HG03439 (cell line): Measurements from ENCODE around the gene SRPX.

Source experiments
- ATAC-seq: cut with Tn5 transposase; IDR thresholded peaks from one replicate; pipeline ENCODE4 v1.9.1; 2021; ENCODE audit warnings: mild to moderate bottlenecking, moderate library complexity; ENCODE audit not compliant: unreplicated experiment

SRPX gene

DNA sequence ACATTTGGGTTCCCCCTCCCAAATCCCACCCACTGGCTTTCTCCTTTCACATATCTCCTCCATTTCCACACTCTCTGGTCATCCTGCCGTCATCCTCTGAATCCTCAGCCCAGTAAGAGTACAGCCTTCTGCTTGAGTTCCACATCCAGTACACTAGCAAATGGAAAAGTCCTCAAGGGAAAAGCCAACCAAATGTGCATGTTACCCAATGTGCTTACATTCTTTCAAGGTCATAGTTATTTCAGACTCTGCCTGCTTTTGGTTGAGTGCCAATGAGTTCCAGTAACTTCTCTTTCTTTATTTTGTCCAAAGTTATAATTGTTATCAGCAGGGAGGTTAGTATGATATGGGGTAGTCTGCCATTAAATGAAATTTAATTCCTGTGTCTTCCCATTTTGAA, 78.1 kb downstream of the SRPX start:
- ATAC-seq, result no peak

DNA sequence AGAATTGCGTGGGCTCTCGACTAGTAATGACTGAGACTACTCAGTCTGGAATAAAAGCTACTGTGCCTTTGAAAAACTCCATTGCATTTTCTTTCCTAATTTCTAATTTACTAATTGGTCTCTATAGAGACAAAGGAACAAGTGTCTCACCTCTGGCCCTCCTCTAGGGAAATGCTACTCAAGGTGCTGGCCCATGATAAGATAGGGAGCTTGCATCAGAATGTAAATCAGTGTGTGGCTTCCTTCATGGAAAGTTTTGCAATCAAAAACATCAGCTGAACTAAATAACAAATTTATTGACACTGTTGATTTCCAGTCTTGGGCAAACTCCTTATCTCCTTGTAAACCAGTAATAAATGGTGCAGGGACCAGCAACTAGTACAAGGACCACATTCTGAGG, 81.8 kb downstream of the SRPX start:
- no peak for ATAC-seq

DNA sequence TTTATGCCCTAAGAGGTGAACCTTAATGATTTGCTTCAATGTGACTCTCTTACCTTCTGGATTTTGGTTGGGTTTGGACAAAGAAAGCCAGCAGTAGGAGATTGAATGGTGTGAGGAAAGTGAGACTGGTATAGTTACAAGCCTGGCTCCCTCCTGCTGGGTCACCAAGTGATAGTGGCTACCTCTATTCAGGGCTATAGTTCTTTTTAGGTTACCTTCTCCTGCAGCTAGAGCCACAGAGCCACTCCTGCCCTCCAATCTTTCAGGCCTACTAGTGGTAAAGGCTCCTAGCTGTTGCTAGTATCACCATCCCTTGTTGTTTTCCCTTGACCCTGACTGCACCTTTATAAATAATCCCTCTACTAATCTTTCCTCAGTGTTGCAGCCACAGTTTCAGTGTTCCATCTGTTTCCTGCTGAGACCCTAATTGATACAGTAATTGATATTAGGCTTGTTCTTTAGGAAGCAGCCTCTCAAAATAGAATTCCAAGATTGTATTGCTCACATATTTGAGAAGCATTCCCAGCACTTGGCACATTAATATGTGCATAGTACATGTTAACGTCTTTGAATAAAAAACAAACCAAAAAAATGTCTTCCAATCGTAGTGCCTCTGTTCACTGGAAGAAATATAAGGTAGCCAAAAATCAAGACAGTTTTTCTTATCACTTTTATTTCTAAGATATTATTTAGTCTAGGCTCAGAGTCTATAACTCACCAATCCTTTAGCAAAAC, 82.3 kb downstream of the SRPX start:
- no peak for ATAC-seq

DNA sequence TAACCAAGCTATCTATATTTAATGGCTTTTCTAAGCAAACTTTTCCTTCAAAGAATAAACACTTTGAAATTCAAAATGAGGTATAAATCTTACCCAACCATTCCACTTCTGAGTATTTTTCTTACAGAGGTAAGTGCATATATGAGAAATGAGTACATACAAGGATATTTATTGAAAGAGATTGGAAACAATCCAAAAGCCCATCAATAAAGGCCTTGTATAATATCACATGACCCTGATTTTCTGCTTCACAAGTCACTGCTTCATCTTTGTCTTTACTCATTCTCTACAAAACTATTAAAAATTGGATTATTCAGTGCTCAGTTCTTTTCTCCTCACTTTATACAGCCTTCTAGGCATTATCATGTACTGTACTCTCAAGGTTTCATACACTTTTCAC, 91.3 kb downstream of the SRPX start:
- no peak for ATAC-seq

DNA sequence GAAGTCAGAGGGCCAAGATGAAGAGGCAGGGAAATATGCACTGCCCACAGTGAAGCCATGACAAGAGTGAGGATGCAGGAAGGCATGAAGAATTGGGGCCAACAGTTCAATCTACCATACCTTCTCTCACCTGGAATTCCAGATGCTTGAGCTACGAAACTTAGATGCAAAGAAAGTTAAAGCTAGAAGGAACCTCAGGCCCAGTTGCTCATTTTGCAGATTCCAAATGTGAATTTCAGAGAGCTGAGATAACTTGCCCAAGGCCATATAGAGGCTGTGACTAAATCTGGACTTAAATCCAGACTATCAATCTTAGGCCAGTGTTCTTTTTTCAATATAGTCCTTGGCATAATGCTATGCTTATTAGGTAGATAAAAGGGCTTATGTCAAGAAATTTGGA, 92.7 kb downstream of the SRPX start:
- no peak for ATAC-seq

DNA sequence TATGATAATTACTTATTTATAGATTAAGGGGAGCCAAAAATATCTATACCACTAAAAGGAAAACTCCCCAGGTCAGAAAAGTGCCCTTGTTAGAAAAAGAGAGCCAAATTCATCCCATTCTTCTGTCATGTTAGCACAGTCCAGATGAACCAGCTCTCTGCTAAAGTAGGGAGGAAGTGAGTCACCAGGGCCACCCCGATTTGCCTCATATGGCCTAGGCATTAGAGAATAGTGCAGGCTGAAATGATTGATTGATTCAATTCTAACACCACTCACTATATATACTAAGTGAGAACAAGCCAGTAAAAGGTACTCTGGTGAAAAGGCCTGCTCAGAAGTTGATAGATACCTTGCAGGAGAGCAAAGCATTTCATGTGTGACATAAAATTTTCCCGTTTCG, 94.5 kb downstream of the SRPX start:
- no peak for ATAC-seq

DNA sequence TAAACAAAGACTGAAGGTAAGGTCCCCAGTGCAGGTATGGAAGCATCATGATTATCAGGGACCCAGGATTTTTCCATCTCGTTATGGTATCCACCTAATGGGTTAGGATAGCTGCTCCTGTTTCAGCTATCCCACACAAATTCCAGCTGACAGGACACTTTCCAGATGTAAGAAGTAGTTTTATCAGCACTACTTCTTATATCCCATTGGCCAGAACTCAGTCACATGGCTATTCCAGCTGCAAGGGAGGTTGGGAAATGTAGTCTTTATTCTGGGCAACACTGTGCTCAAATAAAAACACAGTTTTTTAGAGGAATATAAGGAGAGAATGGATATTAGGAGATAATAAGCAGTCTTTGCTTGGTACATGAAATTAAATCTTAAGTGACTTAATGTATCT, 96.7 kb downstream of the SRPX start:
- no peak for ATAC-seq

DNA sequence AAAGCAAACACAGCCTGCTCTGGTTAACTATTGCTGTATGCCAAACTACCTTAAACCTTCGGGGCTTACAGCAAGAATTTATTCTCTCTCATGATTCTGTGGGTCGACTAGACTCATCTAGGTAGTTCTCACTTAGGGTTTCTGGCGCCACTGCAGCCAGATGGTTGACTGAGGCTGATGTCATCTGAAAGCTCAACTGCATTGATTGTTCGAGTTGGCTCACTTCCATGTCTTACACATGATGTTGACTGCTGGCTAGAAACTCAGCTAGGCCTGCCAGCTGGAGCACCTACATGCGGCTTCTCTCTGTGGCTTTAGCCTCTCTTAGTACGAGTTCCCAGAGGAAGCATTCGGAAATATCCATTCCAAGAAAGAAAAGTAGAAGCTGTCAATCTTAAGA, 103.2 kb downstream of the SRPX start:
- ATAC-seq, result no peak

DNA sequence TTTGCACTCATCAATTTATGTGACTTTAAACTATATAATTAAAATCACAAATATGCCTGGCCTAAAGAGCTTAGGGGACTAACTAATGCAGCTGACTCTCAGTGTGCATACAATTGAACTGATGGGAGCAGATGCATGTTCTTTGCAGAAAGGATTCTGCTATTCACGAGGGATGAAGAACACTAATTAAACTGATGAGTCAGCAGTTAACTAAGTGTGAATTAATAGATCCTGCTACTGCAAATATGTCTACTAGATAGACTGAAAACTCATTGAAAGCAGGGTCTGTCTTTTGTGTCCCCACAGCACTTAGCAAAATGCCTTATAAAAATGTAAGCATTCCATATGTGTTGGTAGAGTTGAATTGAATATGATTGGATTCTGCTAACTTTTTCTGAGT, 104.0 kb downstream of the SRPX start:
- no peak for ATAC-seq

DNA sequence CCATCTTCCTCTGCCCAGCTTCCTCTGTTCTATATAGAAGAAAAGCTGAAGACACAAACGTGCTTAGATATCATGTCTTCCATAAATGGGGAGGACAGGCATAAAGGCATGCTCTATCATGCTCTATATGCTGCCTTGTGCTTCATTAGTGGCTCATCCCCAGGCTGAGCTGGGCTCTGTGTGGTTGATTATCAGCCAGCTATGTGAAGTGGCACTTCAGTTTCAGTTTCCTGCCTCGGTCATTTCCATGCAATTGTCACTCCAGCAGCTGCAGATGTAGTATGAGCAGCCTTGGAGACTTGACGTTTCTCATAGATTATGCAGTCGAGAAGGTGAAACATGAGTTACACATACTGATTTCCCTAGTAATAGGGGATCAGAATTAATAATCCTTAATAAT, 108.1 kb downstream of the SRPX start:
- no peak for ATAC-seq

DNA sequence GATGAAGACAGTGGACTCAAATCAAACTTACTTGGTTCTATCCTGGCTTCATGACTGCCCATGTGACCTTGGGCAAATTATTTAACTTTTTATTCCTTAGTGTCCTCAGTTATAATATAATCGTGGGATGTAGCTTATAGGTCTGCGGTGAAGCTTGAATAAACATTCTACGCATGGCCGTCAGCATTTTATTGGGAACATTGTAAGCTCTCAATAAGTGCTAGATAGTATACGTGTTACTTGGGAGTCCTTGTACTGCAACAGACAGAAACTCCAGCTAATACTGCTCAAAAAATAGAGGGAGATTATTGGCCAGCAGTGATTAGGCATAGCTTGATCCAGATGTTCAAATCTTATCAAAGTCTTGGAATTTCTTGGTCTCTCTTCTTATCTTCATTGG, 109.5 kb downstream of the SRPX start:
- ATAC-seq, result no peak

DNA sequence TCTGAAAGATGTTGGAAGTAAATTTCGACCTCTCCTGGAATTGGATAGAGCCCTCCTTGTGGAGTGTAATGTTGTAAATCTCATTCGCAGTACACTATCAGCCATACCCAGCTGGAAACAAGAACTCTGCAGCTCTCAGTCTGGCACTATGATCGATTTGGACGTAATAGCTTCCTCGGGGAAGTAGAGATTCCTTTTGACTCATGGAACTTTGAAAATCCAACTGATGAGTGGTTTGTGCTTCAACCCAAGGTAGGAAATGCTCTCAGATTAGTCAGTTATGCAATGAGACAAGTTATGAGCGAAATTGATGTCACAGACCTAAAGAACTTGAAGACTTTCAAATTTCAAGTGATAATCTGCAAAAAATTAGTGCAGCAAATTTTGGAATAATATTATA, 110.4 kb downstream of the SRPX start:
- ATAC-seq, result no peak

DNA sequence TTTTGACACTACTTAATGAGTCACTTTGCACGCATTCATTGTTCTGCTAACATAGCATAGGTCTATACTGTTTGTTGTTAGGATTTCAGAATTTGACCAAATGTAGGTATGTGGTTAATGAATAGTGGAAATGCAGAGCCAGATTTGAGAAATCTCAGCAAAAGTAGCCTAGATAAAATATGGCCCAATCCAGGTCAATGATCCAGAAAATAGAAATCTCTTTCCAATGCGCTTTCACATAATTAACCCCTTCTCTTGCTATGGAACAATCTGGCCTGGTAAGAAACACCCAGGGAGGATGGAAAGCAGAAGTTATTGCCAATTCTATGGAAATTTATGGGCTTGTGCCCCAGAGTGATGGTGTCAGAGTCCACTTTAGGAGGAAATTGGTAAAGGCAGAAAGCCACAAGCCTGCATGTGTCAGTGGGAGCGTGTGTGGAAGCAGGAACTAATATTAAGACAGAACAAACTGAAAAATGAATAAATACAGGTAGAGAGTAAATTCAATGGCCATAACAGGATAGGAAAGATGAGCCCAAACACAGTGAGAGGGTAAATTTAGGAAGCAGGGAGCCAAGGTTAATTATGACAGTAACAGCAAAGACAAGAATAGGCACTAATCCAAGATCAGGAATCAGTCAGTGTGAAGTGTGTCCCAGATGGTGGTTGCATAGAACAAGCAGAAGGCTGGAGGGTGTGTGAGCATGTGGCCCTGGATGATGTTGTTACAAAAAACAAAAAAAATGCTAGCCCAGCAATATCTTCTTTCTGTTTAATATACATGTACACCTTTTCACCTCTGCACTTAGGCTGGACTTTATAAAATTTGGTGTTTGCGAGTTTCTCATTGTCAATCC, 111.4 kb downstream of the SRPX start:
- no peak for ATAC-seq

DNA sequence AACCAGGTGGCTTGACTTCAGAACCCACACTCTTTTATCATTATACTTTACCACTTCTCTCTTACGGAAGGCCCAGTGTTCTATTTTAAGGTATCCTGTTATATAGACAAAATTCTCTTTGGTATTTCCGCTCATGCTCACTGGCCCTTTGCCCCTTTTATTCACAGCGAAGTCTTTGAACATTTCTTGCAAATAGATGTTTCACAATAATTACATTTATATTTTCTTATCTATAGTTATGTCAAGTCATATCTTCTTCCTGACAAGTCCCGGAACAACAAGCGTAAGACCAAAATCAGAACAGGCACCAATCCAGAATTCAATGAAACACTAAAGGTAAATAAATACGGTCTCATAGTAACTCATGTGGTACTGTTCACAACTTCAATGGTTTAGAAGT, 112.3 kb downstream of the SRPX start:
- no peak for ATAC-seq

DNA sequence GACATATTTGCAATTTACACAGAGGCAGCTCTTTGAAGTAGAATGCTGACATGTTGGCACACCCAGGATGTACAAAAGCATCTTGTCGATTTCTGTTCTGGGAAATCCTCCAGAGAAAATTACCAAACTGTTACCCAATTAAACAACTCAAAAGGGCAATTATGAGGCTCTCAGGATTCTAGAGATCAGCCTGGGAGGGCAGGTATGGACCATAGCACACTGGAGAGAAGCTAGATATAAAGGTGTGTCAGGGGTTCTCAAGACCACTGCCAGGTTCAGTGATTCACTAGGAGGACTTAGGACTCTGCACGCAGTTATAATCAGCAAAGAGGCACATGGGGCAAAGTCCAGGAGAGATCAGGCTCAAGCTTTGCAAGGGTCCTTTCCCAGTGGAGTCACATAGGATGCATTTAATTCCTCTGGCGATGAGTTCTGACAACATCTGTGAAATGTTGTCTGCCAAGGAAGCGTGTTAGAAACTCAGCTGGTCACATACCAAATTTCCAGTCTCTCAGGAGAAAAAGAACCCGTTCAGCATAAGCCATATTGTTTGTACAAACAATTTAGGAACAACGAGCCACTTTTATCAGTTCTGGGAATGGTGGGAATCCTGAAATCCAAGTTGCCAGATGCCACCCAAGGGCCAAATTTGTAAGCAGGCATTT, 113.5 kb downstream of the SRPX start:
- no peak for ATAC-seq

DNA sequence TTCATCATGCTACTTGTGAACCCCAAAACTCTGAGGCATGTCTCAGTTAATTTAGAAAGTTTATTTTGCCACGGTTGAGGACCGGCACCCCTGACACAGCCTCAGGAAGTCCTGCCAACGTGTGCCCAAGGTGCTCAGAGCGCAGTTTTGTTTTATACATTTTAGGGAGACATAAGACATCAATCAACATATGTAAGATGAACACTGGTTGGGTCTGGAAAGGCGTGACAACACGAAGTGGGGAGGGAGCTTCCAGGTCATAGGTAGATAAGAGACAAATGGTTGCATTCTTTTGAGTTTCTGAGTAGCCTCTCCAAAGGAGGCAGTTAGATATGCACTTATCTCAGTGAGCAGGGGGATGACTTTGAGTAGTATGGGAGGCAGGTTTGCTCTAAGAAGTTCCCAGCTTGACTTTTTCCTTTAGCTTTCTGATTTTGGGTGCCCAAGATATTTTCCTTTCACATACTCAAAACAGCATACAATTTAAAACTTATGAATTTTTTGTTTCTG, 115.4 kb downstream of the SRPX start:
- no peak for ATAC-seq

DNA sequence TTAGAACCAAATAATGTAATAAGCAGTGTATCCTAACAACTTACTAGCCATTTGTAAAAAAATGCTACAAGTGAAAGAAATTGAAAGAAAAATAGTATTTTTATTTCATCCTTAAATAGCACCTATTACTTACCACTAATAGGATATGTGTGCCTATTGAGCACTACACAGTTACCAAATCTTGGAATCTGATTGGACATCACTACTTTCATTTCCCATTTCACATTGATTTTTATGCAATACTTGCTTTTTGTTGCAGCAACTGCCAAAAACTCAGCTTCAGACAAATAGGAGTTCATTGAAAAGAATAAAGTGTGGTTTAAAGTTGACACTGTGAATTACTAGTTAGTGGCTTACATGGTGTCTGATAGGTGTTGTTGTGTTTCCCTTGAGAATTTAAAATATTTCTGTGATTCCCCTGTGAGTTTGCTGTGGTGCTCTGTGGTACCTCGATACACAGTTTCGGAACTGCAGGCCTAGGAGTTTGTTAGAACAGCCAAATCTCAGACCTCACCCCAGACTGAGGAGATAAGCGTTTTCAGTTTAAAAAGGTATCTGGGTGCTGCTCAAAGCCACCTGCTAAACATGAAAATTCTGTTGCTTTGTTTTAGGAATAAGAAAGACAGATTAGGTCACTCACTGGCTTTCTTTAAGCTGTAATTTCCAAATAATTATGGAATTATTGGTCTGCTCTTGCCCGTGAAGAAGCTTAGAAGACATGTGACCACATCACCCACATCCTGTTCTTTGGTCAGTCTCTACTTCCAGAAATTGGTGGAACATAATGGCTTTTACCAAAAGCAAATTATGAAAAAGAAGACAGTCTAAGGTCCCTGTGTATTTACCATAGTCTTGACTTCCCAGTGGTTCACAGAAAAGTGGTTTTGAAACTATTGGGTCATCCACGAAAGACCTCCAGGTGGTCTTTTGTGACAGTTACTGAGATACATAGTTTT, 116.5 kb downstream of the SRPX start:
- peak; percentile 84 for ATAC-seq

DNA sequence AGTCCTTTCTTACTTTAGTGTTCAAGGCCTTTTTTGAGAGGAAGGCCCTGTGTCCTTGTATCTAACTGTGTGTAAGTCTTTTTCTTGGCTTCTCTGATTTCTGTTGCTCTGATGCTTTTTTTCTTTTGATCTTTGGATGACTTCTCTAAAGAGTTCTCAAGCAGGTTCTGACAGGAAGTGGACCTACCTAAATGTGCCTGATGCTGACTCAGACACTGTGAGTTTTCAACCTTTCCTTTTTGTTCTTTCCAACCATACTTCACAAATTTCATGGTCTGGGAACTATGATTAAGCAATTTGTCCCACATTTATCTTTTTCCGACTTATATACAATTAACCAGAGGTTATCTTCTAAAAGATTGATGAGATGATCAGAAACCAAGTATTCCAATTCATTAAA, 117.8 kb downstream of the SRPX start:
- ATAC-seq, result no peak

DNA sequence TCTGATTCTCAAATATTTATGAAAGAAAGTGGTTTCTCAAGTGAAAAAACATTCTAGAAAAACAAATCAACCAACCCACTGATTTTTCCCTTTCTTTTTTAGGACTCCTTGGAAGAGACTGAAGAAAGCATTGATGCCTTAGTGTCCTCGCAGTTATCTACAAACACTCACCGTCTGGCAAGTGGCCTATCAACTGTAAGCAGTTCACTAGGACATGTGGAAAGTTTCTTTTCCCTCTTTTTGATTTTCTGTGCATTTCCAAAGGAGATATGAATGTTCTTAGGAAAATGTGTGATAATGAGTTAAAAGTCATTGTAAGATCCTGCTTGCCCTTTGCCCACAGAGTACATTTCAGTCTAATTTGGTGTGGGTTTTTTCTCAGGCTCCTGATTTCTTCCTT, 118.4 kb downstream of the SRPX start:
- no peak for ATAC-seq

DNA sequence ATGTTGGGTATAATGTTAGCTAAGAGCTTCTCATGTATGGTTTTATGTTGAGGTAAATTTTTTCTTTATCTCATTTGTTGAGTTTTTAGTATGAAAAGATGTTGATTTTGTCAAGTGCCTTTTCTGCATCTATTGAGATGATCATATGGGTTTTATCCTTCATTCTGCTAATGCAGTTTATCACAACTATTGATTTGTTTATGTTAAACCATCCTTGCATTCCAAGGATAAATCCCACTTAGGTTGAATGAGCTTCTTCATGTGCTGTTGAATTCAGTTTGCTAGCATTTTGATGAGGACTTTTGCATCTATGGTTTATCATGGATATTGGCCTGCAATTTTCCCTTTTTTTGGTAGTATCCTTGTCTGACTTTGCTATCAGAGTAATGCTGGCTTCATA, 121.0 kb downstream of the SRPX start:
- ATAC-seq, result no peak
